A673 (cell line): ENCODE data around the gene SMIM15.

Experiments used
- CTCF ChIP-seq: fragments of 300-800, 200-600 bp; sonication (generic); conservative IDR thresholded peaks from 2 replicates; pipeline ENCODE4 v1.5.1; 2017; ENCODE audit warnings: low read depth, mild to moderate bottlenecking, antibody characterized with exemption, low read length, moderate library complexity, mixed read lengths
- EZH2 ChIP-seq: fragments of 200-600 bp; sonication (generic); IDR thresholded peaks from 2 replicates; pipeline ENCODE4 v1.6.1; 2017; ENCODE audit warnings: borderline replicate concordance, low read depth, mild to moderate bottlenecking, mixed read lengths, antibody characterized with exemption, low read length; ENCODE audit not compliant: poor library complexity, severe bottlenecking

- TF ChIP-seq CTCF (no peak), EZH2 (no peak)
These were observed 19.9 kb downstream of the SMIM15 start for GRCh38 chr5:61142391-61142790.
